DMS 273 (cell line): ENCODE results near the gene SBK2.
"Not testable (repeated sequence)": the region's sequence is repeated elsewhere in the genome, so short reads cannot be mapped to it uniquely, and the experiment has no call there.

Experiments
- DNase-seq: peaks from one replicate; lab custom pipeline; 2025; ENCODE audit not compliant: unreplicated experiment; lab: John Stamatoyannopoulos, UW

The SBK2 gene

GRCh38 chr19:55502197-55502952 lies 34.6 kb downstream of the SBK2 start:
- DNase-seq: no peak

- no peak for DNase-seq
These were observed 36.5 kb downstream of the SBK2 start for GRCh38 chr19:55500368-55500952.

GRCh38 chr19:55498246-55498840 lies 38.6 kb downstream of the SBK2 start:
- DNase-seq: no peak

- no peak for DNase-seq
These were observed 39.2 kb downstream of the SBK2 start for GRCh38 chr19:55497763-55498162.

GRCh38 chr19:55496820-55497219 lies 40.1 kb downstream of the SBK2 start:
- not testable (repeated sequence) for DNase-seq

- no peak for DNase-seq
These were observed 41.1 kb downstream of the SBK2 start for GRCh38 chr19:55495646-55496349.

- no peak for DNase-seq
These were observed 42.7 kb downstream of the SBK2 start for GRCh38 chr19:55494172-55494761.

GRCh38 chr19:55493645-55494171 lies 43.2 kb downstream of the SBK2 start:
- DNase-seq: no peak

- no peak for DNase-seq
These were observed 43.8 kb downstream of the SBK2 start for GRCh38 chr19:55493052-55493644.

- DNase-seq: peak; percentile 44
These were observed 44.5 kb downstream of the SBK2 start for GRCh38 chr19:55492362-55492944.

- no peak for DNase-seq
These were observed 45.2 kb downstream of the SBK2 start for GRCh38 chr19:55491546-55492360.

- no peak for DNase-seq
These were observed 46.2 kb downstream of the SBK2 start for GRCh38 chr19:55490478-55491432.

GRCh38 chr19:55489711-55490477 lies 47.0 kb downstream of the SBK2 start:
- DNase-seq: no peak

- DNase-seq: peak; percentile 34
These were observed 47.8 kb downstream of the SBK2 start for GRCh38 chr19:55488986-55489710.

GRCh38 chr19:55487924-55488687 lies 48.8 kb downstream of the SBK2 start, which contains the start of gene SSC5D:
TSS of gene SSC5D (plus strand) at chr19:55488436. CDS start at chr19:55488590, 154 bp downstream.
- DNase-seq: peak; percentile 62
